ENCODE data around the gene DNAJB12.

DNA sequence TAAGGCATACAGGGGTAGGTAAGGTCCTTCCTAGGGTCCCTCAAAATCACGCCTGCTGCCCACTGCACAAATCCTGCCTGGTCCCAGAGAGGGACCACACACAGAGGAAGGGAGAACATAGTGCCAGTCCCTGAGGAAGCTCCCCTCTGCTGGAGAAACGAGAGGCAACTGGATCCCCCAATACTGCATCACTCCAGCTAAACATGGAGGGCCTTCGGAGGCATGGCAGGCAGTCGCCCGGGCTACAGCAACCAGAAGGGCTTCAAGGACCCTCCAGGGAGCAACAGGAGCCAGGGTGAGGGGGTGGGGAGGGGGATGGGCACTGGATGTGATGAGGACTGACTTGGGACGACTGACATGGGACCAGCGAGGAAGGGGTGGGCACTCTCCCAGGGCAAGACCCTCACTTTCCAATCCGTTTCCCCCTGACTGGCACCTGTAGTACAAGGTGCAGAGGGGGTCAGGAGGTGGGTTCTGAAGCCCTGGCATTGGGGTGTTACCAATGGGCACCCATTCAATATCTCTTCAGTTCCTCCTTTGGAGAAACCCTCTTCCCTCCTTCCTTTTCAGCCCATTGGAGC is 59.3 kb downstream of the DNAJB12 start:
- TF ChIP-seq POLR2A (IDR thresholded peaks at IDR 0.05), result no peak
- TF ChIP-seq, protein P1, sequence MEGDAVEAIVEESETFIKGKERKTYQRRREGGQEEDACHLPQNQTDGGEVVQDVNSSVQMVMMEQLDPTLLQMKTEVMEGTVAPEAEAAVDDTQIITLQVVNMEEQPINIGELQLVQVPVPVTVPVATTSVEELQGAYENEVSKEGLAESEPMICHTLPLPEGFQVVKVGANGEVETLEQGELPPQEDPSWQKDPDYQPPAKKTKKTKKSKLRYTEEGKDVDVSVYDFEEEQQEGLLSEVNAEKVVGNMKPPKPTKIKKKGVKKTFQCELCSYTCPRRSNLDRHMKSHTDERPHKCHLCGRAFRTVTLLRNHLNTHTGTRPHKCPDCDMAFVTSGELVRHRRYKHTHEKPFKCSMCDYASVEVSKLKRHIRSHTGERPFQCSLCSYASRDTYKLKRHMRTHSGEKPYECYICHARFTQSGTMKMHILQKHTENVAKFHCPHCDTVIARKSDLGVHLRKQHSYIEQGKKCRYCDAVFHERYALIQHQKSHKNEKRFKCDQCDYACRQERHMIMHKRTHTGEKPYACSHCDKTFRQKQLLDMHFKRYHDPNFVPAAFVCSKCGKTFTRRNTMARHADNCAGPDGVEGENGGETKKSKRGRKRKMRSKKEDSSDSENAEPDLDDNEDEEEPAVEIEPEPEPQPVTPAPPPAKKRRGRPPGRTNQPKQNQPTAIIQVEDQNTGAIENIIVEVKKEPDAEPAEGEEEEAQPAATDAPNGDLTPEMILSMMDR (IDR thresholded peaks at IDR 0.05), result no peak
